H9 (cell line): ENCODE data around the gene RINL. TPM values are rescaled to one million over a fixed set of nuclear protein-coding genes. Genes with fewer than 3 reads are reported as not detected.
"Not testable (repeated sequence)": the region's sequence is repeated elsewhere in the genome, so short reads cannot be mapped to it uniquely, and the experiment has no call there.

Experiments used
- DNase-seq: peaks from one replicate; pipeline ENCODE4 v3.0.0-alpha.2; 2017
- H2AFZ ChIP-seq: one replicate; pipeline ENCODE4 v1.6.1; 2013; ENCODE audit warnings: mild to moderate bottlenecking, low read length, control low read depth, moderate library complexity
- H2AK5ac ChIP-seq: 2 replicates; pipeline ENCODE4 v1.6.1; 2013; ENCODE audit warnings: low read length, control low read depth, mixed read lengths; ENCODE audit not compliant: insufficient read length
- H2BK120ac ChIP-seq: one replicate; pipeline ENCODE4 v1.6.1; 2013; ENCODE audit warnings: low read depth, mild to moderate bottlenecking, low read length, control low read depth, inconsistent platforms; ENCODE audit not compliant: poor library complexity, severe bottlenecking
- H2BK12ac ChIP-seq: 2 replicates; pipeline ENCODE4 v1.6.1; 2013; ENCODE audit warnings: low read length, control low read depth, mixed read lengths, low read depth; ENCODE audit not compliant: insufficient read length
- H2BK15ac ChIP-seq: 2 replicates; pipeline ENCODE4 v1.6.1; 2013; ENCODE audit warnings: low read depth, low read length, control low read depth
- H2BK20ac ChIP-seq: one replicate; pipeline ENCODE4 v1.6.1; 2013; ENCODE audit warnings: low read depth, mild to moderate bottlenecking, low read length, control low read depth, inconsistent platforms; ENCODE audit not compliant: poor library complexity, severe bottlenecking
- H2BK5ac ChIP-seq: 2 replicates; pipeline ENCODE4 v1.6.1; 2013; ENCODE audit warnings: low read length, control low read depth, mixed read lengths; ENCODE audit not compliant: insufficient read length
- H3K14ac ChIP-seq: 2 replicates; pipeline ENCODE4 v1.6.1; 2013; ENCODE audit warnings: low read length, control low read depth; ENCODE audit not compliant: insufficient read depth
- H3K18ac ChIP-seq: 2 replicates; pipeline ENCODE4 v1.6.1; 2013; ENCODE audit warnings: low read depth, mild to moderate bottlenecking, mixed read lengths, low read length, control low read depth; ENCODE audit not compliant: insufficient read length
- H3K23ac ChIP-seq: 2 replicates; pipeline ENCODE4 v1.6.1; 2013; ENCODE audit warnings: low read length, control low read depth, mixed read lengths, low read depth; ENCODE audit not compliant: insufficient read length
- H3K23me2 ChIP-seq: 2 replicates; pipeline ENCODE4 v1.6.1; 2013; ENCODE audit warnings: low read depth, mild to moderate bottlenecking, mixed read lengths, low read length, control low read depth; ENCODE audit not compliant: insufficient read length, poor library complexity, severe bottlenecking
- H3K27ac ChIP-seq: 2 replicates; pipeline ENCODE4 v1.5.1; 2013; ENCODE audit warnings: low read length, control low read depth, mixed read lengths, low read depth; ENCODE audit not compliant: insufficient read length
- H3K27me3 ChIP-seq: 2 replicates; pipeline ENCODE4 v1.6.1; 2013; ENCODE audit warnings: low read length, control low read depth, inconsistent platforms; ENCODE audit not compliant: insufficient read depth
- H3K4ac ChIP-seq: 2 replicates; pipeline ENCODE4 v1.6.1; 2013; ENCODE audit warnings: low read depth, mild to moderate bottlenecking, control low read depth, inconsistent platforms, low read length, moderate library complexity
- H3K4me1 ChIP-seq: 2 replicates; pipeline ENCODE4 v1.6.1; 2013; ENCODE audit warnings: low read length, control low read depth, inconsistent platforms; ENCODE audit not compliant: insufficient read depth
- H3K4me2 ChIP-seq: 2 replicates; pipeline ENCODE4 v1.6.1; 2013; ENCODE audit warnings: low read length, control low read depth, mixed read lengths; ENCODE audit not compliant: insufficient read length, insufficient read depth
- H3K56ac ChIP-seq: 2 replicates; pipeline ENCODE4 v1.6.1; 2013; ENCODE audit warnings: low read depth, mild to moderate bottlenecking, mixed read lengths, low read length, control low read depth; ENCODE audit not compliant: insufficient read length
- H3K79me1 ChIP-seq: 2 replicates; pipeline ENCODE4 v1.6.1; 2013; ENCODE audit warnings: low read depth, mild to moderate bottlenecking, moderate library complexity, low read length, control low read depth, inconsistent platforms; ENCODE audit not compliant: insufficient read depth, poor library complexity, severe bottlenecking
- H3K79me2 ChIP-seq: 2 replicates; pipeline ENCODE4 v1.6.1; 2013; ENCODE audit warnings: low read length, control low read depth, inconsistent platforms; ENCODE audit not compliant: insufficient read depth
- H3K9ac ChIP-seq: 2 replicates; pipeline ENCODE4 v1.6.1; 2013; ENCODE audit warnings: low read length, control low read depth, mixed read lengths; ENCODE audit not compliant: insufficient read length; ENCODE audit errors: extremely low read depth
- H3K9me3 ChIP-seq: one replicate; pipeline ENCODE4 v1.6.1; 2013; ENCODE audit warnings: low read depth, low read length, inconsistent platforms; ENCODE audit not compliant: control insufficient read depth
- H3T11ph ChIP-seq: one replicate; pipeline ENCODE4 v1.6.1; 2013; ENCODE audit warnings: mild to moderate bottlenecking, low read length, control low read depth, inconsistent platforms
- H4K20me1 ChIP-seq: one replicate; pipeline ENCODE4 v1.6.1; 2013; ENCODE audit not compliant: control insufficient read depth, insufficient read length, insufficient read depth
- H4K5ac ChIP-seq: 2 replicates; pipeline ENCODE4 v1.6.1; 2013; ENCODE audit warnings: low read depth, mild to moderate bottlenecking, mixed read lengths, low read length, control low read depth; ENCODE audit not compliant: insufficient read length
- H4K8ac ChIP-seq: replicated peaks from 2 replicates; pipeline ENCODE4 v1.6.1; 2013; ENCODE audit warnings: low read length, control low read depth, mixed read lengths, low read depth; ENCODE audit not compliant: insufficient read length
- H4K91ac ChIP-seq: 2 replicates; pipeline ENCODE4 v1.6.1; 2013; ENCODE audit warnings: low read depth, mild to moderate bottlenecking, moderate library complexity, mixed read lengths, low read length, control low read depth; ENCODE audit not compliant: insufficient read length
- H3K27ac Mint-ChIP-seq, 3 experiments: 2 replicates in 2 of 3; 3 replicates in 1 of 3; pipeline ENCODE4 v1.8.0; 2020 to 2021; ENCODE audit warnings: mixed read lengths in 3 of 3, mild to moderate bottlenecking in 1 of 3, moderate library complexity in 1 of 3
- H3K27me3 Mint-ChIP-seq: 2 replicates; pipeline ENCODE4 v1.8.0; 2021; ENCODE audit warnings: low read depth, mild to moderate bottlenecking, moderate library complexity, mixed read lengths
- H3K36me3 Mint-ChIP-seq, 3 experiments: 2 replicates in 2 of 3; 3 replicates in 1 of 3; pipeline ENCODE4 v1.8.0; 2020 to 2021; ENCODE audit warnings: low read depth in 3 of 3, mixed read lengths in 3 of 3; ENCODE audit not compliant: insufficient read depth in 1 of 3
- H3K4me1 Mint-ChIP-seq, 2 experiments: 2 replicates each; pipeline ENCODE4 v1.8.0; 2020; ENCODE audit warnings: mixed read lengths in 2 of 2
- H3K4me3 Mint-ChIP-seq, 2 experiments: 2 replicates in 1 of 2; 3 replicates in 1 of 2; pipeline ENCODE4 v1.8.0; 2020 to 2021; ENCODE audit warnings: mild to moderate bottlenecking in 2 of 2, mixed read lengths in 2 of 2, moderate library complexity in 1 of 2
- H3K9me3 Mint-ChIP-seq, 2 experiments: 2 replicates in 1 of 2; 3 replicates in 1 of 2; pipeline ENCODE4 v1.8.0; 2020; ENCODE audit warnings: mild to moderate bottlenecking in 2 of 2, mixed read lengths in 2 of 2, moderate library complexity in 1 of 2
- WGBS: extraction: QIAGEN DNeasy Blood & Tissue Kit; methylation state at CpG from one replicate; pipeline ENCODE4 v1.1.7; 2013; ENCODE audit warnings: missing lambda C conversion rate, low lambda C conversion rate, mixed read lengths; ENCODE audit not compliant: insufficient read length; ENCODE audit errors: extremely low coverage; 5-methylcytosine and 5-hydroxymethylcytosine counted together
- total RNA-seq: library from RNA; stranded (reverse); gene quantifications from 2 replicates; pipeline ENCODE4 v1.2.1, GENCODE V29; 2021
- TF ChIP-seq, protein P1 (sequence below): fragments of 200-600 bp; sonication (generic); conservative IDR thresholded peaks from 3 replicates; pipeline ENCODE4 v1.8.0; 2021; ENCODE audit warnings: antibody characterized with exemption, mild to moderate bottlenecking

The RINL gene
- total RNA-seq, 1 experiment from 2014 or later = 6.4 TPM

DNA sequence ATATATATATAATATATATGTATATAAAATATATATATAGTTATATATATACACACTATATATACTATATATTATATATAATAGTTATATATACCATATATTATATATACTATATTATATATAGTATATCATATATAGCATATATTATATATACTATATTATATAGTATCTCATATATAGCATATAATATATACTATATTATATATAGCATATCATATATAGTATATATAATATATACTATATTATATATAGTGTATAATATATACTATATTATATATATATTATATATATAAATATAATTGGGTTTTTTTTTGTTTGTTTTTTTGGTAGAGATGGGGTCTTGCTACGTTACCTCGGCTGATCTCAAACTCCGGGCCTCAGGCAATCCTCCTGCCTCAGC lies 16.7 kb downstream of the RINL start:
- H3K4me3 Mint-ChIP-seq = no peak overlapping the region
- H3K4me1 Mint-ChIP-seq = peaks cover 11 to 16% of the 10 kb centered on the region in 2 experiments
- no peak overlapping the region for H2AK5ac ChIP-seq
- no peak overlapping the region for H4K8ac ChIP-seq
- no peak overlapping the region for H3K56ac ChIP-seq
- no peak overlapping the region for H3K4ac ChIP-seq
- H3K79me1 ChIP-seq = no peaks in the 10 kb centered on the region
- no peak for DNase-seq
- TF ChIP-seq, protein P1, sequence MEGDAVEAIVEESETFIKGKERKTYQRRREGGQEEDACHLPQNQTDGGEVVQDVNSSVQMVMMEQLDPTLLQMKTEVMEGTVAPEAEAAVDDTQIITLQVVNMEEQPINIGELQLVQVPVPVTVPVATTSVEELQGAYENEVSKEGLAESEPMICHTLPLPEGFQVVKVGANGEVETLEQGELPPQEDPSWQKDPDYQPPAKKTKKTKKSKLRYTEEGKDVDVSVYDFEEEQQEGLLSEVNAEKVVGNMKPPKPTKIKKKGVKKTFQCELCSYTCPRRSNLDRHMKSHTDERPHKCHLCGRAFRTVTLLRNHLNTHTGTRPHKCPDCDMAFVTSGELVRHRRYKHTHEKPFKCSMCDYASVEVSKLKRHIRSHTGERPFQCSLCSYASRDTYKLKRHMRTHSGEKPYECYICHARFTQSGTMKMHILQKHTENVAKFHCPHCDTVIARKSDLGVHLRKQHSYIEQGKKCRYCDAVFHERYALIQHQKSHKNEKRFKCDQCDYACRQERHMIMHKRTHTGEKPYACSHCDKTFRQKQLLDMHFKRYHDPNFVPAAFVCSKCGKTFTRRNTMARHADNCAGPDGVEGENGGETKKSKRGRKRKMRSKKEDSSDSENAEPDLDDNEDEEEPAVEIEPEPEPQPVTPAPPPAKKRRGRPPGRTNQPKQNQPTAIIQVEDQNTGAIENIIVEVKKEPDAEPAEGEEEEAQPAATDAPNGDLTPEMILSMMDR = no peak
- no peak overlapping the region for H4K5ac ChIP-seq
- no peaks in the 10 kb centered on the region; the same call in 1 of the 2 replicates for H3K4me1 ChIP-seq
- H2AFZ ChIP-seq = no peak overlapping the region
- no peak overlapping the region for H3K4me2 ChIP-seq
- H3K27me3 ChIP-seq = no peaks in the 10 kb centered on the region
- H3K27ac ChIP-seq = no peak overlapping the region
- peaks cover 6% of the 10 kb centered on the region for H3K27me3 Mint-ChIP-seq
- no peaks in the 10 kb centered on the region for H4K20me1 ChIP-seq
- no peak overlapping the region for H3K18ac ChIP-seq
- H3K9me3 ChIP-seq = no peaks in the 10 kb centered on the region
- no peaks in the 10 kb centered on the region for H3K79me2 ChIP-seq
- no peak overlapping the region for H2BK120ac ChIP-seq
- no peak overlapping the region for H2BK5ac ChIP-seq
- WGBS = no CpG with 5 or more reads among the region's 3 CpGs
- no peak overlapping the region for H3T11ph ChIP-seq
- no peaks in the 10 kb centered on the region for H3K23me2 ChIP-seq
- H2BK12ac ChIP-seq = no peak overlapping the region
- no peak overlapping the region for H2BK15ac ChIP-seq
- no peak overlapping the region for H4K91ac ChIP-seq
- no peak overlapping the region for H2BK20ac ChIP-seq
- peaks cover 4 to 5% (median 5%) of the 10 kb centered on the region in 3 experiments for H3K36me3 Mint-ChIP-seq
- H3K14ac ChIP-seq = no peak overlapping the region
- H3K9me3 Mint-ChIP-seq = peaks cover 7 to 11% of the 10 kb centered on the region in 2 experiments
- no peak overlapping the region for H3K9ac ChIP-seq
- H3K23ac ChIP-seq = no peak overlapping the region
- no peak overlapping the region for H3K27ac Mint-ChIP-seq

DNA sequence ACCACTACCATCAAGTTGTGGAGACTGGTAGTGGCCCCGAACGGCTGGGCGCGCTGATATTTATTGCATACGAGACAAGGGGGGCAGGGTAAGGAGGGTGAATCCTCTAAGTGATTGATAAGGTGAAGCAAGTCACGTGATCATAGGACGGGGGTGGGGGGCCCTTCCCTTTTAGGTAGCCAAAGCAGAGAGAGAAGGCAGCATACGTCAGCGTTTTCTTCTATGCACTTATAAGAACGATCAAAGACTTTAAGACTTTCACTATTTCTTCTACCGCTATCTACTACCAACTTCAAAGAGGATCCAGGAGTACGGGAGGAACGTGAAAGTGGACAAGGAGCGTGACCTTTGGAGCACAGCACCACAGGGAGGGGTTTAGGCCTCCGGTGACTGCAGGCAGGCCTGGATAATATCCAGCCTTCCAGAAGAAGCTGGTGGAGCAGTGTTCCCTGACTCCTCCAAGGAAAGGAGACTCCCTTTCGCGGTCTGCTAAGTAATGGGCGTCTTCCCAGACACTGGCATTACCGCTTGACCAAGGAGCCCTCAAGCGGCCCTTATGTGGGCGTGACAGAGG lies 18.4 kb downstream of the RINL start:
- H3K4me1 ChIP-seq, H3K27me3 ChIP-seq, H3K9ac ChIP-seq, H3K9me3 ChIP-seq, H2BK12ac ChIP-seq, H3K4me1 Mint-ChIP-seq, H2BK5ac ChIP-seq, H3K79me1 ChIP-seq, H2BK20ac ChIP-seq, H3K4me3 Mint-ChIP-seq, H3K27ac ChIP-seq, H2AK5ac ChIP-seq, H2BK15ac ChIP-seq, H3T11ph ChIP-seq, H4K20me1 ChIP-seq, H3K23me2 ChIP-seq, H4K91ac ChIP-seq, DNase-seq, H2BK120ac ChIP-seq, H3K56ac ChIP-seq, H3K4me2 ChIP-seq, H3K14ac ChIP-seq, H3K27me3 Mint-ChIP-seq, H2AFZ ChIP-seq, H3K79me2 ChIP-seq, H3K4ac ChIP-seq, H3K27ac Mint-ChIP-seq, H4K8ac ChIP-seq, H4K5ac ChIP-seq, H3K18ac ChIP-seq, H3K23ac ChIP-seq: not testable (repeated sequence)
- Mint-ChIP-seq H3K36me3 (peaks cover 4 to 14% (median 5%) of the 10 kb centered on the region in 3 experiments), H3K9me3 (peaks cover 18 to 19% of the 10 kb centered on the region in 2 experiments)
- no CpG with 5 or more reads among the region's 21 CpGs for WGBS
